Measurements from ENCODE around the gene CAPG.

The CAPG gene

DNA sequence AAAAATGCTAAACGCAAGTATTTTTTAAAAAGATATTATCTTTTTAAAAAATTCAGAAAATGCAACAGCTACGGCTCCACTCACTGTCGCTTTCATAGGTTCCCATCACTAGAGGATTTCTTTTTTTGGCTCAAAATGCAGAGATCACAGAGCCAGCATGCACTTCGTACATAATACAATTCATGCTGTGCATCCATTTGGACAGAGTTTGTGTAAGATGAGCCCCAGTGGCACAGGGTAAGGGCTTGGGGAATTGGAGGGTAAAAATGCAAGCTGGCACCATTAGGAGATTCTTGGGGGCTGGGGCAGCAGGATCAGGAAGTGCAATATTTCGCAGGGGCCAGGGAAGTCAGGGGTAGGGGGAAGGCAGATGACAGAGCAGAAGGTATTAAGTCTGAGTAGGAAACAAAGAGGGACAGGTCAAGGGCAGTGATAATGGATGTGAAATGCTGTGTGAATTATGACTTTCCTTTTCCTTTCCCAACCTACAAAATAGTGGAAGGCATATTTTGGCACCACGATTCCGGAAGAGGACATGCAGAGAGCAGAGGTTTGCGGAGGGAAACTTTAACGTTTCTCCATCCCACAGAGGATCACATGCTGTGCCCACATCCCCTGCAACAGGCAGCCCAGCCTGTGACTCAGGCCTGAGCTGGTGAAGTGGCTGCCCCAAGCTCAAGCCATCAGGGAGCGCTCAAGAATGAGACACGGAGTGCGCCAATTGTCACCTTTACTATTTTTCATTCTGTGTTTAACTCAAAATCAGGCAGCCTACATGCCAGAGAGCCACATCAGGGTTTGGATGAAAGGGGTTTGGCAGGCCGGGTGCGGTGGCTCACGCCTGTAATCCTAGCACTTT, 4.7 kb downstream of the CAPG start:
- no peaks in the 10 kb centered on the region for H3K27me3 ChIP-seq
- peak overlapping the region; percentile 69 to 85 (median 80) for H3K9ac ChIP-seq
- H4K20me1 ChIP-seq = peaks cover 0 to 20% (median 0%) of the 10 kb centered on the region in 11 experiments; a peak in 5 of 22 replicates
- H3K36me3 ChIP-seq = peaks cover 11 to 32% (median 16%) of the 10 kb centered on the region in 11 experiments
- peaks cover 4 to 12% (median 11%) of the 10 kb centered on the region in 11 experiments; a peak in 20 of 22 replicates for H3K9me3 ChIP-seq (replicated peaks in 1 of 11)
- peak overlapping the region; percentile 75 to 95 (median 91) for H3K27ac ChIP-seq
- peak in 5 of 11 experiments; percentile 14 to 65 (median 29); a peak in 4 of 22 replicates for TF ChIP-seq Cebpa-rat (IDR thresholded peaks at IDR 0.05)
- H3K4me3 ChIP-seq = peak overlapping the region; percentile 28 to 72 (median 44); a peak in 17 of 20 replicates
- peak overlapping the region; percentile 90 to 100 (median 98) for H3K4me2 ChIP-seq
- peaks cover 79 to 90% (median 86%) of the 10 kb centered on the region in 10 experiments for H3K4me1 ChIP-seq

DNA sequence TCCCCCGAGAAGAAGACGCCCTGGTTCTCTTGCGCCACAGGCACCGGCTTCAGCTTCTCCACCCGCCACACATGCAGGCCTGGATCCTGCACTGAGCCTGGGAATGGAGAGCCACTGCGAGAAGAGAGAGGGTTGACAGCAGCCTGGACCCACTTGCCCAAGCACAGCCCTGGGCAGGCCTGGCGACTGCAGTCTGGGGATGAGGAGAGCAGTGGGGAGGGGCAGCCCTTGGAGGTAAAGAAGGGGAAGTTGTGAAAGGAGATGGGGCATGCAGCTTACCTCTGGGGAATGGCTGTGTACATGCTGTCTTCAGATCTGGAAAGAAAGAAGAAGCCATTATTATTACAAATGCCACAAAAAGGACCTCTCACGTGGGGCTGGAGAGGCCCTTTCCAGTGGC, 8.3 kb downstream of the CAPG start:
- Histone ChIP-seq H3K4me2 (peak overlapping the region; percentile 58 to 99 (median 73)), H3K9ac (peak overlapping the region in 9 of 11 experiments; percentile 41 to 70 (median 55); a peak in 15 of 22 replicates), H3K36me3 (peaks cover 37 to 68% (median 52%) of the 10 kb centered on the region in 11 experiments), H3K9me3 (replicated peaks in 1 of 11) (peaks cover 4 to 12% (median 11%) of the 10 kb centered on the region in 11 experiments; a peak in 20 of 22 replicates), H3K4me3 (no peak overlapping the region), H3K4me1 (peaks cover 50 to 61% (median 54%) of the 10 kb centered on the region in 10 experiments), H3K27ac (peak overlapping the region in 10 of 11 experiments; percentile 17 to 95 (median 75); a peak in 19 of 22 replicates), H4K20me1 (peaks cover 0 to 45% (median 0%) of the 10 kb centered on the region in 11 experiments; a peak in 5 of 22 replicates), H3K27me3 (no peaks in the 10 kb centered on the region)
- peak in 4 of 11 experiments; percentile 47 to 76 (median 61); a peak in 5 of 22 replicates for TF ChIP-seq Cebpa-rat (IDR thresholded peaks at IDR 0.05)

DNA sequence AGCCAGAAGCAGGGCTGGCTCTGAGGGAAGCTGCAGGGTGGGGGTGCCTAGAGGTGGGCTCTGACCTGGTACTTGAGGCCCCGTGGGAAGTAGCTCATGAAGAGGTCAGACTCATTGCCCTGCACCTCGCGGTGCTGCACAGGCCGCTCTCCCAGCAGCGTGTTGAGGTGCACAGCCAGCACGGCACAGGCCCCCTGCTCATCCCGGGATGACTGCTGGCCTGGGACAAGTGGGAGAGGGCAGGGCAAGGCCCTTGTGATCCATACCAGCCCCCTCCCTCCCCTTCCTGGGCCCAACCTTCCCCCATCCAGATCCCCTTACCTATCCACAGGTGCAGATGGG, 8.7 kb downstream of the CAPG start:
- Histone ChIP-seq H3K9ac (peak overlapping the region in 7 of 11 experiments; percentile 41 to 70 (median 55); a peak in 12 of 22 replicates), H3K36me3 (peaks cover 41 to 72% (median 56%) of the 10 kb centered on the region in 11 experiments), H3K4me3 (no peak overlapping the region), H3K27ac (peak overlapping the region in 9 of 11 experiments; percentile 30 to 95 (median 76); a peak in 16 of 22 replicates), H4K20me1 (peaks cover 0 to 45% (median 0%) of the 10 kb centered on the region in 11 experiments; a peak in 5 of 22 replicates), H3K9me3 (replicated peaks in 1 of 11) (peaks cover 4 to 12% (median 11%) of the 10 kb centered on the region in 11 experiments; a peak in 20 of 22 replicates), H3K4me1 (peaks cover 47 to 57% (median 50%) of the 10 kb centered on the region in 10 experiments), H3K27me3 (no peaks in the 10 kb centered on the region), H3K4me2 (peak overlapping the region in 10 of 11 experiments; percentile 58 to 99 (median 72); a peak in 19 of 22 replicates)
- no peak for TF ChIP-seq Cebpa-rat (IDR thresholded peaks at IDR 0.05)

DNA sequence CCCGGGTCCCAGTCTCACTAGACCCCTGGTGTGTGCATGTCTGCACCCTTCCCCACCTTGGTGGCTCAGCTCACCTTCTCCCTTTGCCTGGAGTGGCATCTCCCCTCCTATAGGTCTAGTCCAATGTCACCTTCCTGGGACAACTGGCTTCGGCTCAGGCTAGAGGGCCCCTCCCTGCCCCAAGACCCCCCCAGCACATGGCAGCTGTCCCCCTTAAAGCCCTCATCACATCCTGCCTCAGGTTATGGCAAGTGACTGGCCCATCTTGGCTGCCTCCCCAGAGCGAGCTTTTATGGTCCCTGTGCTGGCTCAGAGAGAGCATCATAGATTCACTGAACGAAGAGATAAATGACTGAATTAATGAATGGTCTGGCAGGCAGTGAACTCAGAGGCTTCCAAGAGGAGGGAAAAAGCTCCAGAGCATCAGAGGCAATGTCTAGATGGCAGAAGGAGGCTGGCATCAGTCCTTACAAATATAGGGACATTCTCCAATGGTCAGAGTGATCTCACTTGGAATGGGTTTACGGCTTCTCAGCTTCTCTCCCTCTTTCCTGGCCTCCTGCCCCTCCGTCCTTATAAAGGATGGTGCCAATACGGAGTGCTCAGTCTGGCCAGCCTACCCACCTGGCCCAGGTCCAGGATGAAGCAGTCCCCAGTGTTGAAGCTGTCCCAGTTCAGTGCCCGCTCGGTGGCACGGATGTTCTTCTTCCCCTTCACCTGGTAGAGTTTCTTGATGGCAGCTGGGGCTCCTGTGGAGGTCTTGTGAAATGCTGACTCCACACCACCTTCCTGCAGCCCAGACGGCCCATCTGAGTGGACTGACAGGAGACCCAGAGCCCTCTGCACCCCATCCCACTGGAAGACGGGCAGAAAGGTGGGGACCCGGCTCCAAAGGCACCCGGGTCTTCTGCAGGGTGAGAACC, 9.4 kb downstream of the CAPG start:
- Histone ChIP-seq H3K9ac (peak overlapping the region in 7 of 11 experiments; percentile 31 to 70 (median 51); a peak in 8 of 22 replicates), H3K9me3 (replicated peaks in 1 of 11) (peaks cover 4 to 12% (median 11%) of the 10 kb centered on the region in 11 experiments; a peak in 20 of 22 replicates), H3K36me3 (peaks cover 47 to 78% (median 62%) of the 10 kb centered on the region in 11 experiments), H3K4me2 (peak overlapping the region in 9 of 11 experiments; percentile 58 to 83 (median 71); a peak in 14 of 22 replicates), H3K4me3 (no peak overlapping the region), H4K20me1 (peaks cover 0 to 45% (median 0%) of the 10 kb centered on the region in 11 experiments; a peak in 5 of 22 replicates), H3K27ac (peak overlapping the region in 8 of 11 experiments; percentile 65 to 95 (median 78); a peak in 16 of 22 replicates), H3K4me1 (peaks cover 41 to 51% (median 44%) of the 10 kb centered on the region in 10 experiments), H3K27me3 (no peaks in the 10 kb centered on the region)
- no peak for TF ChIP-seq Cebpa-rat (IDR thresholded peaks at IDR 0.05)

DNA sequence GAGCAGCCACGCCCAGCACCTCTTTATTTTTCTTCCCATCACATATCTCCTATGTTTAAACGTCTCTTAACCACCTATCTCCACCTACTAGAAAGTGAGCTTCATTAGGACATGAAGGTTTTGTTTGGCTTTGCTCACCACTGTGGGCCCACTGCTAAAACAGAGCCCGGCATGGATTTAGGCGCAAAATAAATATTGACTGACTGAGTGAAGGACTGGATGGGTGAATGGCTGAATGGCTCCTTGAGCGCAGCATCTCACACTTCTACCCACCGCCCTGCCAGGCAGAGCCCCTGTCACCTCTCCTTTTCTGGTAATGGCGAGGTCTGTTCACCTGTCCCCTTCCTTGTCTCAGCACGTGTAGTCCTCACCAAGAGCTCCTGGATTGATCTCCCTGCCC, 10.1 kb downstream of the CAPG start:
- Histone ChIP-seq H3K27me3 (no peaks in the 10 kb centered on the region), H4K20me1 (peaks cover 0 to 48% (median 0%) of the 10 kb centered on the region in 11 experiments; a peak in 5 of 22 replicates), H3K4me1 (peaks cover 36 to 52% (median 40%) of the 10 kb centered on the region in 10 experiments), H3K9me3 (replicated peaks in 1 of 11) (peaks cover 4 to 12% (median 11%) of the 10 kb centered on the region in 11 experiments; a peak in 20 of 22 replicates), H3K9ac (peak overlapping the region in 1 of 11 experiments; percentile 67; a peak in 1 of 22 replicates), H3K4me2 (no peak overlapping the region), H3K36me3 (peaks cover 52 to 86% (median 70%) of the 10 kb centered on the region in 11 experiments), H3K27ac (peak overlapping the region in 2 of 11 experiments; percentile 93 to 95; a peak in 1 of 22 replicates), H3K4me3 (no peak overlapping the region)
- no peak for TF ChIP-seq Cebpa-rat (IDR thresholded peaks at IDR 0.05)

DNA sequence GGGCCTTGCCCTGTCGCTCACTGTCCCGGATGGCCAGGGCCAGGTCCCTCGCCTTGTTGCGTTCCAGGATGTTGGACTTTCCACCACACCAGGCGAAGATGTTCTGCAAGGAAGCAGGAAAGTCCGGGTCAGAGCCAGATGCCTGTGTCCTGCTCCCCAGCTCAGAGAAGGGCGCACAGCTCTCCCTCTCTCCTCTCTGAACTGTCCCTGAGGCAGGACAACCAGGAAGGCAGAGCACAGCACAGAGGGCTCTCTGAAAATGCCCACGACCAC, 11.0 kb downstream of the CAPG start:
- Histone ChIP-seq H3K36me3 (peaks cover 61 to 95% (median 79%) of the 10 kb centered on the region in 11 experiments), H3K9ac (peak overlapping the region in 2 of 11 experiments; percentile 1 to 13; a peak in 1 of 22 replicates), H3K4me2 (no peak overlapping the region)

DNA sequence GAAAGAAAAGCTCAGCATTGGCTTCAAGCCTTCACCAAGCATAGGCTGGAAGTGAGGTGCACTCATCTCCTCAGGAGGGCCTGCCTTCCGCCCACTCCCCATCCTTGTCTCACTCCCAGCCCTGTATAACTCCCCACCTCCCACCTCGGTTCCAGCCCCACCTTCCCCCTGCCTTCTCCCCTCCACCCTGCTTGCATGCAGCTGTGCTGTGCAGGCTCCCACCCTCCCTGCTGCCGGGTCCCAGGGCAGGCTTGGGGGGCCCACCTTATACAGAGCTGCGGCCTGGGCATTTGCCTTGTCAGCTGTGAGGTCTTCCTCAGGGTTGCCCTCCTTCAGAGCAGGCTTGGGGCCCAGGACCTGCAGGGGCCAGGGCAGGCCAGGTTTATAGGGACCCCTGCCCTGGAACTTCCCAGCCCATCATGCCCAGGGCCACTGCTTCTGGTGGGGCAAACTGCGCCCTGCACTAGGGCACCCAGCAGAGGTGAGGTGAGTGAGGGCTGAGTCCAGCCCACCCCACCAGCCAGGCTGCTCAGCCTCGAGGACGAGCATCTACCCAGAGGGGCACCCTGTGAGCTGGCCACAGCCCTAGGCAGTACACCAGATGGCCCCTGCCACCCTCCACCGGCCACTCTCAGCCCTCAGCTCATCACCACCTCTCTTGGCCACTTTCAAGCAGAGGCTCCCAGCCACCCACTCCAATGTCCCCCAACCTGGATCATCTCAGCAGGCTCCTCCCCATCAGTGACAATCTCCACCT, 11.6 kb downstream of the CAPG start:
- H3K27ac ChIP-seq = peak overlapping the region in 1 of 11 experiments; percentile 31; a peak in 2 of 22 replicates
- H3K27me3 ChIP-seq = no peaks in the 10 kb centered on the region
- peak overlapping the region in 2 of 11 experiments; percentile 1 to 23; a peak in 1 of 22 replicates for H3K9ac ChIP-seq
- peaks cover 0 to 58% (median 0%) of the 10 kb centered on the region in 11 experiments; a peak in 5 of 22 replicates for H4K20me1 ChIP-seq
- peaks cover 66 to 95% (median 82%) of the 10 kb centered on the region in 11 experiments for H3K36me3 ChIP-seq
- no peak overlapping the region for H3K4me2 ChIP-seq
- H3K9me3 ChIP-seq (replicated peaks in 1 of 11) = peaks cover 2 to 6% (median 5%) of the 10 kb centered on the region in 11 experiments; a peak in 20 of 22 replicates
- no peak for TF ChIP-seq Cebpa-rat (IDR thresholded peaks at IDR 0.05)
- no peak overlapping the region for H3K4me3 ChIP-seq
- H3K4me1 ChIP-seq = peaks cover 32 to 52% (median 38%) of the 10 kb centered on the region in 10 experiments

More for the DNA sequence above, 11.0 kb downstream of the CAPG start:
- H4K20me1 ChIP-seq = peaks cover 0 to 57% (median 0%) of the 10 kb centered on the region in 11 experiments; a peak in 5 of 22 replicates
- no peak for TF ChIP-seq Cebpa-rat (IDR thresholded peaks at IDR 0.05)
- H3K4me3 ChIP-seq = no peak overlapping the region
- peaks cover 4 to 11% (median 10%) of the 10 kb centered on the region in 11 experiments; a peak in 20 of 22 replicates for H3K9me3 ChIP-seq (replicated peaks in 1 of 11)
- no peaks in the 10 kb centered on the region for H3K27me3 ChIP-seq
- peaks cover 28 to 52% (median 34%) of the 10 kb centered on the region in 10 experiments for H3K4me1 ChIP-seq
- H3K27ac ChIP-seq = peak overlapping the region in 1 of 11 experiments; percentile 31; a peak in 2 of 22 replicates
